ENCODE results near the gene N4BP2L2.

- TF ChIP-seq MAX (IDR thresholded peaks at IDR 0.05; ENCODE audit: insufficient read depth, insufficient read length) (no peak), POLR2AphosphoS5 (IDR thresholded peaks at IDR 0.05; ENCODE audit: insufficient read depth, low read depth, low read length) (no peak), EZH2 (IDR thresholded peaks at IDR 0.05; ENCODE audit: borderline replicate concordance, low read depth, low read length, severe bottlenecking) (no peak), POLR2A (IDR thresholded peaks at IDR 0.05; ENCODE audit: low read depth, low read length) (no peak)
- TF ChIP-seq, protein P1, sequence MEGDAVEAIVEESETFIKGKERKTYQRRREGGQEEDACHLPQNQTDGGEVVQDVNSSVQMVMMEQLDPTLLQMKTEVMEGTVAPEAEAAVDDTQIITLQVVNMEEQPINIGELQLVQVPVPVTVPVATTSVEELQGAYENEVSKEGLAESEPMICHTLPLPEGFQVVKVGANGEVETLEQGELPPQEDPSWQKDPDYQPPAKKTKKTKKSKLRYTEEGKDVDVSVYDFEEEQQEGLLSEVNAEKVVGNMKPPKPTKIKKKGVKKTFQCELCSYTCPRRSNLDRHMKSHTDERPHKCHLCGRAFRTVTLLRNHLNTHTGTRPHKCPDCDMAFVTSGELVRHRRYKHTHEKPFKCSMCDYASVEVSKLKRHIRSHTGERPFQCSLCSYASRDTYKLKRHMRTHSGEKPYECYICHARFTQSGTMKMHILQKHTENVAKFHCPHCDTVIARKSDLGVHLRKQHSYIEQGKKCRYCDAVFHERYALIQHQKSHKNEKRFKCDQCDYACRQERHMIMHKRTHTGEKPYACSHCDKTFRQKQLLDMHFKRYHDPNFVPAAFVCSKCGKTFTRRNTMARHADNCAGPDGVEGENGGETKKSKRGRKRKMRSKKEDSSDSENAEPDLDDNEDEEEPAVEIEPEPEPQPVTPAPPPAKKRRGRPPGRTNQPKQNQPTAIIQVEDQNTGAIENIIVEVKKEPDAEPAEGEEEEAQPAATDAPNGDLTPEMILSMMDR (IDR thresholded peaks at IDR 0.05; ENCODE audit: extremely low read depth in 1 of 2, insufficient read depth in 1 of 2, low read depth in 1 of 2, low read length in 2 of 2), result no peak
Observed at GRCh38 chr13:32385410-32385809, 153.2 kb downstream of the N4BP2L2 start.
